Activated CD8-positive, alpha-beta memory T cell treated with anti-CD3 and anti-CD28 coated beads, Interleukin-2, amount 10 ng/mL, durations not matched to agents 7 days and 5 days (primary cell): ENCODE data around the gene WT1. TPM values are rescaled to one million over a fixed set of nuclear protein-coding genes. Genes with fewer than 3 reads are reported as not detected.

Experiments
- ATAC-seq: fragments of 150-1000 bp; cut with Tn5 transposase; one replicate; pipeline ENCODE4 v1.10.0; 2021; ENCODE audit warnings: moderate library complexity
- CTCF ChIA-PET: fragments of 350-600 bp; sonication (Branson Sonifier 250); formaldehyde crosslinking; loops from one replicate; lab custom pipeline; 2021; ENCODE audit warnings: antibody characterized with exemption; lab: Charles Lee
- DNase-seq: peaks from one replicate; pipeline ENCODE4 v3.0.0-alpha.2; 2020
- H3K27ac Mint-ChIP-seq: one replicate; pipeline ENCODE4 v1.8.0; 2021; ENCODE audit warnings: mild to moderate bottlenecking, mixed read lengths
- H3K27me3 Mint-ChIP-seq: one replicate; pipeline ENCODE4 v1.8.0; 2021; ENCODE audit warnings: mixed read lengths
- H3K36me3 Mint-ChIP-seq: one replicate; pipeline ENCODE4 v1.8.0; 2021; ENCODE audit warnings: mild to moderate bottlenecking, mixed read lengths
- H3K4me1 Mint-ChIP-seq: one replicate; pipeline ENCODE4 v1.8.0; 2021; ENCODE audit warnings: mixed read lengths
- H3K4me3 Mint-ChIP-seq: one replicate; pipeline ENCODE4 v1.8.0; 2021; ENCODE audit warnings: mild to moderate bottlenecking, moderate library complexity, mixed read lengths
- H3K9me3 Mint-ChIP-seq: one replicate; pipeline ENCODE4 v1.8.0; 2022; ENCODE audit warnings: low read depth, mixed read lengths
- total RNA-seq, 2 experiments: library from RNA; stranded (reverse); gene quantifications; one replicate each; pipeline ENCODE4 v1.2.3, GENCODE V29; 2021

The WT1 gene
- total RNA-seq, 2 experiments from 2014 or later: not detected

DNA sequence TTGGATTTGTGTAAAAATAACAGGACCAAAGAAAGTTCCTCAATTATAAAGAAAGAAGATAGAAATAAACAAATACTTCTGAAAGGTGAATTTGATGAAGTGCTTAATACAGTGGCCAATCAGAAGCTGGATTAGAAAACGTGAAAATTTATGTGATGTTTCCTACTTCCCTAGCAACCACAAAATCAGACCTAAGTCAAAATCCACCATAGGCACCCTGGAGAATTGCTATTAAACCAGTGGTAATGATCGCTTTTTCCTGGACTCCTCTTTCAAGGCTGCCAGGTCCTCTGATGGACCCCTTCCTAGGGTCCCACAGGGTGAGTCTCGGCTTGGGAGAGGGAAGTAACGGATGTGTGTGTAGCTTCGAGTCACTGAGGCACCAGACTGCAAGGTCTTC lies 9.6 kb downstream of the WT1 start:
- peaks cover 11% of the 10 kb centered on the region for H3K4me1 Mint-ChIP-seq
- CTCF ChIA-PET: no interaction called here
- DNase-seq: no peak
- H3K27ac Mint-ChIP-seq: no peak overlapping the region
- H3K4me3 Mint-ChIP-seq: no peak overlapping the region
- no peak for ATAC-seq
- peaks cover 89% of the 10 kb centered on the region for H3K27me3 Mint-ChIP-seq
- no peaks in the 10 kb centered on the region for H3K9me3 Mint-ChIP-seq
- no peaks in the 10 kb centered on the region for H3K36me3 Mint-ChIP-seq

- no peak for DNase-seq
- Mint-ChIP-seq H3K27me3 (peaks cover 77% of the 10 kb centered on the region), H3K36me3 (no peaks in the 10 kb centered on the region), H3K27ac (no peak overlapping the region), H3K9me3 (no peaks in the 10 kb centered on the region), H3K4me1 (peaks cover 13% of the 10 kb centered on the region), H3K4me3 (no peak overlapping the region)
- ATAC-seq: no peak
- CTCF ChIA-PET: no interaction called here
These were observed 12.8 kb downstream of the WT1 start for GRCh38 chr11:32422545-32422944.

DNA sequence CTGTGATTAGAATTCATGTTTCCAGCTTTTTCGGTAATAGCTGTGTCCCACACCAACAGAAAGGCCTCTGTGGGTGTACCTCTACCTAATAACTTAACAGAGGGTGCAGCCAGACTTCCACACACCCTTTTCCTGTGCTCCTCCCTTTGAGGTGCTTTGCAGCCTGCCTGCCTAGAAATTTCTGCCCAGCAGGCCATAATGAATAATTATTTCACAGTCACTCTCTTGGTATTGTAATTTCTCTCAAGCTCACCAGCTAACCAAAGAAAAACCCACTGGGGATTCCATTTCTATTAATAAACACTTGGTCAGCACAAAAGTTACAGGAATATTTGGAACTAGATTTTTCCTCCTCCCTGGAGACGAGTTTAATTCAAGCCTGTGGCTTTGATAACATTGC lies 13.3 kb downstream of the WT1 start:
- Mint-ChIP-seq H3K27ac (no peak overlapping the region), H3K27me3 (peaks cover 77% of the 10 kb centered on the region)

GRCh38 chr11:32420937-32421901 lies 14.1 kb downstream of the WT1 start:
- ATAC-seq (peak; percentile 71), DNase-seq (peak; percentile 67)
- CTCF ChIA-PET: interaction anchor here (1.2 to 1.4 kb wide), 2 partner anchors 98 to 99 kb away, joined by 3 to 5 read pairs; no protein-coding TSS in a partner anchor
- Mint-ChIP-seq H3K4me3 (no peak overlapping the region), H3K4me1 (peaks cover 13% of the 10 kb centered on the region), H3K27ac (no peak overlapping the region), H3K36me3 (no peaks in the 10 kb centered on the region), H3K9me3 (no peaks in the 10 kb centered on the region), H3K27me3 (peaks cover 76% of the 10 kb centered on the region)

More for the DNA sequence above, 13.3 kb downstream of the WT1 start:
- no peak for DNase-seq
- CTCF ChIA-PET: interaction anchor here (1.4 kb wide), 1 partner anchor 98 kb away, joined by 5 read pairs; no protein-coding TSS in a partner anchor
- Mint-ChIP-seq H3K36me3 (no peaks in the 10 kb centered on the region), H3K4me3 (no peak overlapping the region), H3K4me1 (peaks cover 13% of the 10 kb centered on the region), H3K9me3 (no peaks in the 10 kb centered on the region)
- no peak for ATAC-seq

GRCh38 chr11:32420139-32420538 lies 15.2 kb downstream of the WT1 start:
- CTCF ChIA-PET: interaction anchor here (0.6 kb wide), 1 partner anchor 550 kb away, joined by 3 read pairs; no protein-coding TSS in a partner anchor
- ATAC-seq (no peak), DNase-seq (no peak)
- H3K4me3 Mint-ChIP-seq: no peak overlapping the region
- H3K9me3 Mint-ChIP-seq: no peaks in the 10 kb centered on the region
- no peak overlapping the region for H3K27ac Mint-ChIP-seq
- peaks cover 13% of the 10 kb centered on the region for H3K4me1 Mint-ChIP-seq
- no peaks in the 10 kb centered on the region for H3K36me3 Mint-ChIP-seq
- H3K27me3 Mint-ChIP-seq: peaks cover 69% of the 10 kb centered on the region

DNA sequence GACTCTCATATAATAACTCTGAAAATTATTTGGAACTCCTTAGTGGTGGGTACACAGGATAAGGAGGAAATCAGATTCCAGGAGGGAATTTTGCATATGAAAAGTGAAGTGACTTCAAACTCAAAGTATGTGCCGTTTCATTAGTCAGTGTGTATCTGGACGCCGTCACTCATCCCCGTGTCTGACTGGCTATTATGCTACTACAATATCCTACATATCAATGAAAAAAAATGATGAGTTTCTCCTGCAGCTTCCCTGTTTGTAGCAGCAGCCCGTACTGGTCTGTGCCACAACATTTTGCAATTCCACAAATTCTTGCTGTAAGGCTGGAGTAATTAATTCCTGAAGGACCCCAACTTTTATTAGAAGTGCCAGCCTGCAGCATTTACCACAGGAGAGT lies 16.5 kb downstream of the WT1 start:
- Mint-ChIP-seq H3K27ac (no peak overlapping the region), H3K4me1 (peaks cover 13% of the 10 kb centered on the region), H3K9me3 (no peaks in the 10 kb centered on the region), H3K4me3 (no peak overlapping the region), H3K27me3 (peaks cover 59% of the 10 kb centered on the region), H3K36me3 (no peaks in the 10 kb centered on the region)
- no peak for DNase-seq
- CTCF ChIA-PET: no interaction called here
- no peak for ATAC-seq

- no peaks in the 10 kb centered on the region for H3K9me3 Mint-ChIP-seq
- H3K4me1 Mint-ChIP-seq: peaks cover 13% of the 10 kb centered on the region
- ATAC-seq (no peak), DNase-seq (no peak)
- no peak overlapping the region for H3K4me3 Mint-ChIP-seq
- no peaks in the 10 kb centered on the region for H3K36me3 Mint-ChIP-seq
- CTCF ChIA-PET: no interaction called here
- H3K27me3 Mint-ChIP-seq: peaks cover 54% of the 10 kb centered on the region
- no peak overlapping the region for H3K27ac Mint-ChIP-seq
These were observed 17.5 kb downstream of the WT1 start for GRCh38 chr11:32417806-32418205.

DNA sequence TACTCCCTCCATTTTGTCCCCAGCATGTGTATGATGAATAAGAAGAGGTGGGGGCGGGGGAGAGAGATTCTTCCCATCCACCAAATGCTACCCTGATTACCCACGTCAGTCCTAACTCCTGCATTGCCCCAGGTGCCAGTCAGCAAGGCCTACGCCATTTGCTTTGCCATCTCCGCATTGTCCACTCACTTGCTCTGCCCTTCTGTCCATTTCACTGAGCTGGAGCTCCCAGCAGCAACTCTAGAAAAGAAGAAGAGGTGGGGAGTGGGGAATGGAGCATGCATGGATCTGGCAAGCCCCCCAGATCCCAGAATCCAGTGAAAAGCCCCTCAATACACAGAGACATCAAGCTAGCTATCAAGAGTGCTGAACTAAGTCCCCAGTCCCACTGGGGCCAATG lies 19.0 kb downstream of the WT1 start:
- no peak for ATAC-seq
- H3K9me3 Mint-ChIP-seq: no peaks in the 10 kb centered on the region
- CTCF ChIA-PET: no interaction called here
- peaks cover 8% of the 10 kb centered on the region for H3K4me1 Mint-ChIP-seq
- H3K27ac Mint-ChIP-seq: no peak overlapping the region
- H3K4me3 Mint-ChIP-seq: no peak overlapping the region
- peaks cover 44% of the 10 kb centered on the region for H3K27me3 Mint-ChIP-seq
- DNase-seq: no peak
- no peaks in the 10 kb centered on the region for H3K36me3 Mint-ChIP-seq

GRCh38 chr11:32414925-32415324 lies 20.4 kb downstream of the WT1 start:
- H3K36me3 Mint-ChIP-seq: no peaks in the 10 kb centered on the region
- no peak for ATAC-seq
- no peaks in the 10 kb centered on the region for H3K9me3 Mint-ChIP-seq
- H3K27ac Mint-ChIP-seq: no peak overlapping the region
- peaks cover 47% of the 10 kb centered on the region for H3K27me3 Mint-ChIP-seq
- no peak for DNase-seq
- no peak overlapping the region for H3K4me3 Mint-ChIP-seq
- CTCF ChIA-PET: no interaction called here
- H3K4me1 Mint-ChIP-seq: no peaks in the 10 kb centered on the region

DNA sequence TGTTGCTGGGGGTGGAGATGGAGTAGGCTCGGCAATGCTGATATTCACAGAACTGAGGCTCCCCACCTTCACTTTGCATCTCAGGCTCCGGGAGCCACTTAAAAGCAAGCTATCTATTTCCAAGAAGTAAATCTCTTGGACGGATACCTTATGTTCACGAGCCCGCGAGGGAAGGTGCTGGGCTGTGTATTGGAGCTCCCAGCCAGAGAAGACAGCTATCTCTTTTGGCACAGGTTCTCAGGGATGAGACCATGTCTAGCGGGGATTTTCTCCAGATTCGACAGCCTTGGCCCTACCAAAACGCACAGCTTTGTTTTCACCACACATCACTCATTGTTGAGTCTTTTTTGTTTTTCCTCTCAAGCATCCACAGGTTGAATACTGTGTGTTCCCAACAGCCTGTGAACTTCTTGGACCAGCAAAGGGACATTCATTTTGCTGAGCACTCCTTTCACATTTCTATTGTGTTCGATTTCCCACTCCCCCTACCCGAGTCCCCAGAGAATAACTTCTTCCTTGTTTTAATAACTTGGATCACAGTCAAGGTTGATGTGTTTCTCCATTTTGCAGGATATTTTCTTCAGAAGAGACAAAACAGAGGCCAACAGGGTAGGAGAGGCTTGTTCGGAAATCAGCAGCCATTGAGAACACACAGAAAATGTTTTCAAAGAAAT lies 23.3 kb downstream of the WT1 start:
- Mint-ChIP-seq H3K4me1 (no peaks in the 10 kb centered on the region), H3K9me3 (no peaks in the 10 kb centered on the region), H3K4me3 (no peak overlapping the region), H3K27ac (no peak overlapping the region), H3K36me3 (no peaks in the 10 kb centered on the region), H3K27me3 (peaks cover 32% of the 10 kb centered on the region)
- ATAC-seq (no peak), DNase-seq (no peak)
- CTCF ChIA-PET: no interaction called here

DNA sequence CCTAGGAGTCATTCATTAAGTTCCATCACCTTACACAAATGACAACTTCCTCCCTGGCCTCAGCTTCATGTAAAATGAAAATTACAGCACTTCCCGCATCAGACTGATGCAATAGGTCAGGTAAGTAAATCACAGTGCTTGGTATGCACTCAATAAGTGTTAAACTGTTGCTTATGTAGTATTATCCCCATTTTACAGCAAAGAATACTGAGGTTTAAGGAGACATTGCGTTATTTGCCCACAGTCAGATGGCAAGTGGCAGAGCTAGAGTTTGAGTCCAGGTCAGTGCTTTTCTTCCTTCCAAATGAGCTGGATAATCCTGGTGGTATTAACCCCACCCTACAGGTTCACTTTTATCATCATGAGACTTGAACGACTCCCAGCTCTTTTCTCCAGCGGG lies 29.7 kb downstream of the WT1 start:
- CTCF ChIA-PET: interaction anchor here (0.8 kb wide), 1 partner anchor 32 kb away, joined by 3 read pairs; no protein-coding TSS in a partner anchor
- no peak overlapping the region for H3K4me3 Mint-ChIP-seq
- H3K27ac Mint-ChIP-seq: no peak overlapping the region
- peaks cover 12% of the 10 kb centered on the region for H3K27me3 Mint-ChIP-seq
- no peaks in the 10 kb centered on the region for H3K36me3 Mint-ChIP-seq
- ATAC-seq: no peak
- no peaks in the 10 kb centered on the region for H3K9me3 Mint-ChIP-seq
- no peak for DNase-seq
- H3K4me1 Mint-ChIP-seq: no peaks in the 10 kb centered on the region

DNA sequence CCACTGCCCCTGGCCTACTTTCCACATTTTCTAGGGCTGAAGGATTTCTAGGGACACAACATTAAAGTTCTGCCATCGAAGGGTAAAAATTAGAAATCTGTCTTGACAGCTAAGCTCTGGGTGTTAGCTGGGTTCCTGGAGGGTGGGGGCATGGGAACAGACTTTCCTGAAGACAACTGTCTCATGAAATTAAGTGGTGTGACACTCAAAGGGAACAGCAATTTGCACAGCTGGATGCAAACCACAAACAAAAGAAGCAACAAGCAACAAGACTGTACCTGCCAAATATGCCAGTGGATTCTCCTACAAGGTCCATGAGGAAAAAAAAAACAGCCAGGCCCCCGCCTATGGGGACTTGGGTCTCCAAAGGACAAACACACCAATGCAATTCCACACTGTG lies 32.5 kb downstream of the WT1 start:
- Mint-ChIP-seq H3K9me3 (no peaks in the 10 kb centered on the region), H3K36me3 (no peaks in the 10 kb centered on the region), H3K27ac (no peak overlapping the region), H3K4me3 (no peak overlapping the region), H3K4me1 (no peaks in the 10 kb centered on the region), H3K27me3 (peaks cover 3% of the 10 kb centered on the region)
- CTCF ChIA-PET: no interaction called here
- no peak for ATAC-seq
- DNase-seq: no peak

- Mint-ChIP-seq H3K9me3 (no peaks in the 10 kb centered on the region), H3K4me3 (no peak overlapping the region), H3K27me3 (peaks cover under 1% of the 10 kb centered on the region), H3K4me1 (no peaks in the 10 kb centered on the region), H3K36me3 (no peaks in the 10 kb centered on the region), H3K27ac (no peak overlapping the region)
- DNase-seq (no peak), ATAC-seq (no peak)
- CTCF ChIA-PET: no interaction called here
These were observed 34.5 kb downstream of the WT1 start for GRCh38 chr11:32400670-32401369.
